Neutrophil (primary cell): Measurements from ENCODE around the gene SMYD3.

Experiments used
- H3K27ac ChIP-seq: fragments of 200-600 bp; sonication (generic); 2 replicates; pipeline ENCODE4 v1.5.1; 2016; ENCODE audit warnings: mild to moderate bottlenecking, moderate library complexity
- H3K27me3 ChIP-seq: fragments of 200-600 bp; sonication (generic); 2 replicates; pipeline ENCODE4 v1.6.0; 2016; ENCODE audit warnings: mild to moderate bottlenecking
- H3K36me3 ChIP-seq: fragments of 200-600 bp; sonication (generic); 2 replicates; pipeline ENCODE4 v1.5.1; 2017
- H3K4me1 ChIP-seq, 2 experiments: fragments of 200-600 bp in 1 of 2; sonication (generic) in 1 of 2; 1 replicate in 1 of 2; 2 replicates in 1 of 2; pipeline versions ENCODE4 v1.5.1 to v1.6.1; 2013 to 2016; ENCODE audit warnings: low read depth in 1 of 2, low read length in 1 of 2, mild to moderate bottlenecking in 1 of 2, moderate library complexity in 1 of 2; ENCODE audit not compliant: control insufficient read depth in 1 of 2, insufficient read depth in 1 of 2
- H3K4me3 ChIP-seq, 2 experiments: fragments of 200-600 bp in 1 of 2; sonication (generic) in 1 of 2; 1 replicate in 1 of 2; 2 replicates in 1 of 2; pipeline ENCODE4 v1.5.1; 2013 to 2016; ENCODE audit warnings: low read depth in 1 of 2, low read length in 1 of 2, mild to moderate bottlenecking in 1 of 2, moderate library complexity in 1 of 2
- H3K9me3 ChIP-seq: fragments of 200-600 bp; sonication (generic); 2 replicates; pipeline ENCODE4 v1.5.1; 2016
- TF ChIP-seq, protein P1 (sequence below): fragments of 200-600 bp; sonication (generic); IDR thresholded peaks from 2 replicates; pipeline ENCODE4 v1.5.1; 2016; ENCODE audit warnings: antibody characterized with exemption

Gene SMYD3

DNA sequence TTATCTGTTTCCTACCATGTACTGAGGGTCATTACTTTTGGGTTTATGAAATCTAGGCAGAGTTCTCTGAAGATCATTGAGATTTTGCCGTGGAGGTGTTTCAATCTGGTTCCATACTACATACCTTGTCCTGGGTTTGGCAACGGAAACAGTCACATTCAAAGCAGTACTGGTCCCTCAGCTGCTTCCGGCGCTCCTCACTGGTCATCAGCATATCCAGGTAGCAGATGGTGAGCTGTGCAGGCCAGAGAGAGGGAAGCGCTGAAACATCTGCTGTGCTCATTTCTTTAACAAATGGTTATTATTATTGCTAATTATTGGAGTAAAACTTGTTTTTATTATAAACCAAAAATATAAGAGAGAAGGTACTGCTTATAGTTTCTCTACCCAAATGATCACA lies 591.7 kb downstream of the SMYD3 start:
- Histone ChIP-seq H3K36me3 (no peaks in the 10 kb centered on the region), H3K4me1 (no peaks in the 10 kb centered on the region), H3K27ac (no peak overlapping the region), H3K4me3 (no peak overlapping the region), H3K27me3 (no peaks in the 10 kb centered on the region), H3K9me3 (no peaks in the 10 kb centered on the region)
- TF ChIP-seq, protein P1, sequence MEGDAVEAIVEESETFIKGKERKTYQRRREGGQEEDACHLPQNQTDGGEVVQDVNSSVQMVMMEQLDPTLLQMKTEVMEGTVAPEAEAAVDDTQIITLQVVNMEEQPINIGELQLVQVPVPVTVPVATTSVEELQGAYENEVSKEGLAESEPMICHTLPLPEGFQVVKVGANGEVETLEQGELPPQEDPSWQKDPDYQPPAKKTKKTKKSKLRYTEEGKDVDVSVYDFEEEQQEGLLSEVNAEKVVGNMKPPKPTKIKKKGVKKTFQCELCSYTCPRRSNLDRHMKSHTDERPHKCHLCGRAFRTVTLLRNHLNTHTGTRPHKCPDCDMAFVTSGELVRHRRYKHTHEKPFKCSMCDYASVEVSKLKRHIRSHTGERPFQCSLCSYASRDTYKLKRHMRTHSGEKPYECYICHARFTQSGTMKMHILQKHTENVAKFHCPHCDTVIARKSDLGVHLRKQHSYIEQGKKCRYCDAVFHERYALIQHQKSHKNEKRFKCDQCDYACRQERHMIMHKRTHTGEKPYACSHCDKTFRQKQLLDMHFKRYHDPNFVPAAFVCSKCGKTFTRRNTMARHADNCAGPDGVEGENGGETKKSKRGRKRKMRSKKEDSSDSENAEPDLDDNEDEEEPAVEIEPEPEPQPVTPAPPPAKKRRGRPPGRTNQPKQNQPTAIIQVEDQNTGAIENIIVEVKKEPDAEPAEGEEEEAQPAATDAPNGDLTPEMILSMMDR, result no peak

DNA sequence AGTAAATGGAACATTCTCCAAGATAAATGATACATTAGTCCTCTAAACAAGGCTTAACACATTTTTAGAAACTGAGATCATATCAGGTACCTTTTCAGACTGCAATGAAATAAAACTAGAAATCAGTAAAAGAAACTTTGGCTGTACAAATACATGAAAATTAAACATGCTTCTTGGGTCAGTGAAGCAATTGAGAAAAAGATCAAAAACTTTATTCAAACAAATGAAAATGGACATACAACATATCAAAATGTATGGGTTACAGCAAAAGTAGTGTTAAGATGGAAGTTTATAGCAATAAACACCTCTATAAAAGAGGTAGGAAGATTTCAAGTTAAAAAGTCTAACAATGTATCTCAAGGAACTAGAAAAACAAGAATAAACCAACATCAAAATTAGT lies 598.5 kb downstream of the SMYD3 start:
- H3K4me3 ChIP-seq, result no peak overlapping the region
- H3K9me3 ChIP-seq, result no peaks in the 10 kb centered on the region
- H3K27ac ChIP-seq, result no peak overlapping the region
- no peaks in the 10 kb centered on the region for H3K36me3 ChIP-seq
- no peaks in the 10 kb centered on the region for H3K27me3 ChIP-seq
- TF ChIP-seq, protein P1, result no peak
- no peaks in the 10 kb centered on the region for H3K4me1 ChIP-seq

DNA sequence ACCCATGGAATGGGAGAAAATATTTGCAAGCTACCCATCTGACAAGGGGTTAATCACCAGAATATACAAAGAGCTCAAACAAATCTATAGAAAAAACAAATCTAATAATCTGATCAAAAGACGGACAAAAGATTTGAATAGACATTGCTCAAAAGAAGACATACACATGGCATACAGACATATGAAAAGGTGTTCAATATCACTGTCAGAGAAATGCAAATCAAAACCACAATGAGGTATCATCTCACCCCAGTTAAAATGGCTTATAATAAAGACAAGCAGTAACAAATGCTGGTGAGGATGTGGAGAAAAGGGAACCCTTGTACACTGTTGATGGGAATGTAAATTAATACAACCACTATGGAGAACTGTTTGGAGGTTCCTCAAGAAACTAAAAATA lies 600.9 kb downstream of the SMYD3 start:
- H3K36me3 ChIP-seq, result no peaks in the 10 kb centered on the region
- no peaks in the 10 kb centered on the region for H3K9me3 ChIP-seq
- no peaks in the 10 kb centered on the region for H3K27me3 ChIP-seq
- no peak overlapping the region for H3K4me3 ChIP-seq
- H3K27ac ChIP-seq, result no peak overlapping the region
- TF ChIP-seq, protein P1, result no peak
- no peaks in the 10 kb centered on the region for H3K4me1 ChIP-seq

DNA sequence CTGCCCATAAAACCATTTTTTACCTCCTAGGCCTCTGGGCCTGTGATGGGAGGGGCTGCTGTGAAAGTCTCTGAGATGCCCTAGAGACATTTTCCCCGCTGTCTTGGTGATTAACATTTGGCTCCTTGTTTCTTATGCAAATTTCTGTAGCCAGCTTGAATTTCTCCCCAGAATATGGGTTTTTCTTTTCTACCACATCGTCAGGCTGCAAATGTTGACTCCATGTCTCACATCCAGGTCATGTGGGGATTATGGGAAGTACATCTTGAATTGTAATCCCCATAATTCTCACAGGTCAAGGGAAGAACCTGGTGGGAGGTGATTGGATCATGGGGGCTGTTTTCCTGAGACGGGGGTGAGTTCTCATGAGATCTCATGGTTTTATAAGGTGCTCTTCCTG lies 603.2 kb downstream of the SMYD3 start:
- no peak overlapping the region for H3K4me3 ChIP-seq
- H3K4me1 ChIP-seq, result no peaks in the 10 kb centered on the region
- TF ChIP-seq, protein P1, result no peak
- H3K27ac ChIP-seq, result no peak overlapping the region
- H3K27me3 ChIP-seq, result no peaks in the 10 kb centered on the region
- H3K9me3 ChIP-seq, result no peaks in the 10 kb centered on the region
- no peaks in the 10 kb centered on the region for H3K36me3 ChIP-seq

DNA sequence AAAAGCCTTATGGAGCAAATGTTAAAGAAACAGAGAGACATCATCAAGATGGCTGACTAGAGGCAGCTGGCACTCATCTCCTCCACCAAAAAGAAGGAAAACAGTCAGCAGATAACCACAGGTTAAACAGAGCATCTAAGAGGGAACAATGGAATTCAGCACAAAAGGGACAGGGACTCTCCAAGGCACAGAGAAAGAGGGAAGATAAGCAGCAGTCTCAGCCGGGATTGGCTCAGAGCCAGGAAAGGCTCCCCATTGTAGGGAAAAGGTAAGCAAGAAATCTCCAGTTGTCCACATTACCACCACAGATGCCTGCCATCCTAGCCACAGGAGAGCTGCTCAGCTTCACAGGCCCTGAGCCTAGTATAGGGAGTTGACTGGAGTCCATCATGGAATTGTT lies 605.5 kb downstream of the SMYD3 start:
- TF ChIP-seq, protein P1, result no peak
- Histone ChIP-seq H3K4me1 (no peaks in the 10 kb centered on the region), H3K4me3 (no peak overlapping the region), H3K27ac (no peak overlapping the region), H3K9me3 (no peaks in the 10 kb centered on the region), H3K36me3 (no peaks in the 10 kb centered on the region), H3K27me3 (no peaks in the 10 kb centered on the region)

DNA sequence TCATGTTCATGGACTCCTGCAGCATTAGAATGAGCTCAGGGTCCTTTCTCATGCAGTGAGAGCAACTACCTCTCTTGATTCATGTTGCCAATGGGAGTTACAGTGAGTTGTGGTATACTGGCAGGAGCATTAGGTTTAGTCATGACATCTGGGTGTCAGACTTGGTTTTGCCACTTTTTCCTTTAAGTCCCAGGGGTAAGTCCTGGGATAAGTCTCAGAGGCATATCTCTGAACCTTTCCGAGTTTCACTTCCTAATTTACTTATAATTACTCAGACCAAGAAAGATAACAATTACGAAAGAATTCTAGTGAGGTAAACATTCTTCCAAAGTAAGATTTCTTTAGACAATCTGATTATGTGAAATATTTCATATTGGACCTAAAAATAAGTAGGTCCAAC lies 606.0 kb downstream of the SMYD3 start:
- Histone ChIP-seq H3K36me3 (no peaks in the 10 kb centered on the region), H3K27me3 (no peaks in the 10 kb centered on the region), H3K4me1 (no peaks in the 10 kb centered on the region), H3K27ac (no peak overlapping the region), H3K4me3 (no peak overlapping the region), H3K9me3 (no peaks in the 10 kb centered on the region)
- TF ChIP-seq, protein P1, result no peak
